ACHN (cell line): ENCODE results near the gene PRKD2.
"Not testable (repeated sequence)": the region's sequence is repeated elsewhere in the genome, so short reads cannot be mapped to it uniquely, and the experiment has no call there.

ENCODE experiments used
- DNase-seq: peaks from one replicate; pipeline ENCODE4 v3.0.0-alpha.2; 2015
- in situ Hi-C: cut with HindIII; loops from 2 replicates; pipeline ENCODE4 v1.10.0; 2017; ENCODE audit warnings: low sequenced_read_pairs, low pct_ligation_motif_present, low pct_unique_long_range_greater_than_20kb

Gene PRKD2

GRCh38 chr19:46648961-46649960 lies 67.7 kb downstream of the PRKD2 start:
- in situ Hi-C loops = no loop called here
- DNase-seq = no peak

- in situ Hi-C loops = no loop called here
- DNase-seq = no peak
Observed at GRCh38 chr19:46648060-46648960, 68.6 kb downstream of the PRKD2 start.

GRCh38 chr19:46646402-46646801 lies 70.5 kb downstream of the PRKD2 start:
- DNase-seq = no peak
- in situ Hi-C loops = no loop called here

- DNase-seq = no peak
- in situ Hi-C loops = no loop called here
Observed at GRCh38 chr19:46644720-46645119, 72.2 kb downstream of the PRKD2 start.

GRCh38 chr19:46640656-46641055 lies 76.3 kb downstream of the PRKD2 start:
- in situ Hi-C loops = no loop called here
- DNase-seq = no peak

GRCh38 chr19:46639358-46640182 lies 77.3 kb downstream of the PRKD2 start:
- peak; percentile 9 for DNase-seq
- in situ Hi-C loops = no loop called here

- DNase-seq = no peak
- in situ Hi-C loops = no loop called here
Observed at GRCh38 chr19:46637224-46637623, 79.7 kb downstream of the PRKD2 start.

GRCh38 chr19:46635920-46636761 lies 80.8 kb downstream of the PRKD2 start, which contains the start of gene GNG8:
Gene GNG8 (minus strand): TSS chr19:46636202. CDS start chr19:46634682, 1,520 bp downstream.
- no peak for DNase-seq
- in situ Hi-C loops = no loop called here

GRCh38 chr19:46634656-46635218 lies 82.2 kb downstream of the PRKD2 start:
- in situ Hi-C loops = no loop called here
- DNase-seq = no peak

GRCh38 chr19:46634045-46634655 lies 82.8 kb downstream of the PRKD2 start:
- DNase-seq = peak; percentile 76
- in situ Hi-C loops = no loop called here

- in situ Hi-C loops = no loop called here
- no peak for DNase-seq
Observed at GRCh38 chr19:46633130-46633529, 83.8 kb downstream of the PRKD2 start.

- no peak for DNase-seq
- in situ Hi-C loops = no loop called here
Observed at GRCh38 chr19:46631481-46631880, 85.4 kb downstream of the PRKD2 start.

- no peak for DNase-seq
- in situ Hi-C loops = no loop called here
Observed at GRCh38 chr19:46630586-46631205, 86.2 kb downstream of the PRKD2 start.

GRCh38 chr19:46629546-46630025 lies 87.3 kb downstream of the PRKD2 start:
- in situ Hi-C loops = no loop called here

GRCh38 chr19:46628970-46629369 lies 87.9 kb downstream of the PRKD2 start:
- in situ Hi-C loops = not testable (repeated sequence)

More at GRCh38 chr19:46629546-46630025, 87.3 kb downstream of the PRKD2 start:
- no peak for DNase-seq

GRCh38 chr19:46626446-46626845 lies 90.5 kb downstream of the PRKD2 start:
- DNase-seq = no peak
- in situ Hi-C loops = no loop called here

More at GRCh38 chr19:46628970-46629369, 87.9 kb downstream of the PRKD2 start:
- not testable (repeated sequence) for DNase-seq
